PFSK-1 (cell line): Measurements from ENCODE around the gene PROB1.

Source experiments
- POLR2AphosphoS5 ChIP-seq: IDR thresholded peaks from 2 replicates; pipeline ENCODE4 v1.6.1; 2012; ENCODE audit warnings: low read depth, mild to moderate bottlenecking, control low read depth, low read length, moderate library complexity
- REST ChIP-seq, 2 experiments: IDR thresholded peaks; 2 replicates each; pipeline versions ENCODE4 v1.6.1 to v1.8.0; 2011 to 2012; ENCODE audit warnings: low read depth in 2 of 2, low read length in 2 of 2, control low read depth in 1 of 2, inconsistent platforms in 1 of 2, mild to moderate bottlenecking in 1 of 2, moderate library complexity in 1 of 2; ENCODE audit not compliant: insufficient read depth in 1 of 2
- SIN3A ChIP-seq: IDR thresholded peaks from 2 replicates; pipeline ENCODE4 v1.6.1; 2012; ENCODE audit warnings: mild to moderate bottlenecking, low read length, moderate library complexity, borderline replicate concordance; ENCODE audit not compliant: insufficient read depth
- TAF1 ChIP-seq: IDR thresholded peaks from 2 replicates; pipeline ENCODE4 v1.6.1; 2012; ENCODE audit warnings: low read length, control low read depth, borderline replicate concordance; ENCODE audit not compliant: insufficient read depth

GRCh38 chr5:139407517-139407916 lies 12.6 kb upstream of the PROB1 start:
- no peak for TF ChIP-seq SIN3A
- no peak for TF ChIP-seq REST (IDR thresholded peaks at IDR 0.05; ENCODE audit: insufficient read depth in 1 of 2, low read depth in 2 of 2, low read length in 2 of 2)
- TF ChIP-seq TAF1 = no peak
- no peak for TF ChIP-seq POLR2AphosphoS5
